GM12875 (cell line): ENCODE data around the gene APELA.

Experiments used
- H3K4me3 ChIP-seq: one replicate; pipeline ENCODE4 v1.5.1; 2011; ENCODE audit warnings: low read depth, low read length, control low read depth
- TF ChIP-seq, protein P1 (sequence below): IDR thresholded peaks from 2 replicates; pipeline ENCODE4 v1.5.1; 2011; ENCODE audit warnings: low read depth, mild to moderate bottlenecking, control low read depth, inconsistent platforms, low read length, moderate library complexity, borderline replicate concordance; ENCODE audit not compliant: insufficient read depth

APELA gene

DNA sequence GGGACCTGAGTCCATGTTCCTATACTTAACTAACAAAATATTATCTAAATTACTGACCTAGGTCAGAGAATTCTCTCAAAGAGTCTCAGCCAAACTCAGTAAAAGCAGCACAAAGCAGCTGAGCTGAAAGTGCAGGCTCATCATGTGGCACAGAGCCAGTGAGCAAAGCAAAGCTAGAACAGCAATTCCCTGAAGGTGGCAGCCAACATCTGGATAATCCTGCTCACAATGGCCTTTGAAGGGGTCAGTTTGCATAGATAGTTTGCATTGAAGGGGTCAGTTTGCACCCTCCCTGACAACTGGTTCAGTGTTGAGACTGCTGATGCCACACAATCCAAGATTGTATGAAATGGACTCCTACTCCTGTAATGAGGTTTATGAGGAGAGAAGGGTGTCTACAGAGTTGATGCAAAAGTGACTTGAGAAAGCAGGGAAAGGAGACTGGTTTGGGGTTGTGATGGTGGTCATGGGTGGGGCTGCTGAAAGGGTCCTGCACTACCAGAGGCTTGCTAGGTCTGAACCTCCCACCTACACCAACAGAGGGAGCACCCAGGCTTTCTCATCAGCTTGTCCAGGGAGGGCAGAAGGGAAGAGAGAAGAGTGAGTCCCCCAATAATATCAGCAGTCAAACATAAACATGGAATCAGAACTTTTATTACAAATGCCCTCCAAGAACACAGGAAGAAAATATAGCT lies 60.7 kb downstream of the APELA start:
- peak overlapping the region; percentile 7 for H3K4me3 ChIP-seq
- TF ChIP-seq, protein P1, sequence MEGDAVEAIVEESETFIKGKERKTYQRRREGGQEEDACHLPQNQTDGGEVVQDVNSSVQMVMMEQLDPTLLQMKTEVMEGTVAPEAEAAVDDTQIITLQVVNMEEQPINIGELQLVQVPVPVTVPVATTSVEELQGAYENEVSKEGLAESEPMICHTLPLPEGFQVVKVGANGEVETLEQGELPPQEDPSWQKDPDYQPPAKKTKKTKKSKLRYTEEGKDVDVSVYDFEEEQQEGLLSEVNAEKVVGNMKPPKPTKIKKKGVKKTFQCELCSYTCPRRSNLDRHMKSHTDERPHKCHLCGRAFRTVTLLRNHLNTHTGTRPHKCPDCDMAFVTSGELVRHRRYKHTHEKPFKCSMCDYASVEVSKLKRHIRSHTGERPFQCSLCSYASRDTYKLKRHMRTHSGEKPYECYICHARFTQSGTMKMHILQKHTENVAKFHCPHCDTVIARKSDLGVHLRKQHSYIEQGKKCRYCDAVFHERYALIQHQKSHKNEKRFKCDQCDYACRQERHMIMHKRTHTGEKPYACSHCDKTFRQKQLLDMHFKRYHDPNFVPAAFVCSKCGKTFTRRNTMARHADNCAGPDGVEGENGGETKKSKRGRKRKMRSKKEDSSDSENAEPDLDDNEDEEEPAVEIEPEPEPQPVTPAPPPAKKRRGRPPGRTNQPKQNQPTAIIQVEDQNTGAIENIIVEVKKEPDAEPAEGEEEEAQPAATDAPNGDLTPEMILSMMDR: peak; percentile 55

DNA sequence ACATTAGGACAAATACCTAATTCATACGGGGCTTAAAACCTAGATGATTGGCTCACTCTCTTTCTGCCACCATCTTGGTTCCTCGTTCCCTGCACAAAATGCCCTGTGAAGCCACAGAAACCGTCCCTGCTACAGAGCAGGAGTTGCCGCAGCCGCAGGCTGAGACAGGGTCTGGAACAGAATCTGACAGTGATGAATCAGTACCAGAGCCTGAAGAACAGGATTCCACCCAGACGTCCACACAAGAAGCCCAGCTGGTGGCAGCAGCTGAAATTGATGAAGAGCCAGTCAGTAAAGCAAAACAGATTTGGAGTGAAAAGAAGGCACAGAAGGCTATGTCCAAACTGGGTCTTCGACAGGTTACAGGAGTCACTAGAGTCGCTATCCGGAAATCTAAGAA lies 66.2 kb downstream of the APELA start:
- H3K4me3 ChIP-seq: no peak overlapping the region
- TF ChIP-seq, protein P1: no peak

DNA sequence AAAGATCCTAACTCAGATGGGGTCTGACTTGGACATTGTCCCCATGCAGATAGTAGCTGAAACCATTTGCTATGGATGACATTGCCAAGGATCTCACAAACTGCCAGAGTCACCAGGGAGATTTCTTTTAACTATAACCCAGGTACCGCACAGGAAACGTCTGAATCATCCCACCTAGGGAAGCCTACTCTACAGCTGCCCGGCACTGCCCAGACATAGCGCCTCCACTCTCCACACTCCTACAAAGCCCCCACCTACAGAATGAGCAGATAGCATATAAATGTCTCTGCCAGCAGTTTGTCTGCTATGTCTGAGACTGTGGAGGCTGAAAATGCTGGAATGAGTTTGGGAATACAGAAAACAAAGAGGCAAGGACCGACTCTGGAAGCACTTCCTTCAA lies 68.2 kb downstream of the APELA start:
- TF ChIP-seq, protein P1: no peak
- no peak overlapping the region for H3K4me3 ChIP-seq

DNA sequence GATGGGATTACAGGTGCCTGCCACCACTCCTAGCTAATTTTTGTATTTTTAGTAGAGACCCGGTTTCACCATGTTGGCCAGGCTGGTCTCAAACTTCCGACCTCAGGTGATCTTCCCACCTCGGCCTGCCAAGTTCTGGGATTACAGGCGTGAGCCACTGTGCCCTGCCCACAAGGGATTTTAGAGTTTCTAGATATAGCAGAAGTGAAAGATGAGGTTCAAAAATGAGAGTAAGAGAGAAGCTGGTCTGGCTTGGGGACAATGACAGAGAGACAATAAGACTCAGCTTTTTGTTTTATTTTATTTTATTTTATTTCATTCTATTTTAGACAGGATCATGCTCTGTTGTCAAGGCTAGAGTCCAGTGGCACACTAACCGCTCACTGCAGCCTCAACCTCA lies 69.8 kb downstream of the APELA start:
- TF ChIP-seq, protein P1: no peak
- H3K4me3 ChIP-seq: no peak overlapping the region
